ENCODE results near the gene LHCGR.

The LHCGR gene

GRCh38 chr2:48755473-48755872 is at the start of gene LHCGR:
LHCGR (minus strand) TSS chr2:48755724; CDS start chr2:48755671, 53 bp downstream.
- DNase-seq (ENCODE audit: low read depth) = no peak

- DNase-seq (ENCODE audit: low read depth) = no peak
Observed at GRCh38 chr2:48799601-48800000, 44.1 kb upstream of the LHCGR start.

- peak; percentile 21 for DNase-seq (ENCODE audit: low read depth)
Observed at GRCh38 chr2:48795065-48795464, 39.5 kb upstream of the LHCGR start.

- no peak for DNase-seq (ENCODE audit: low read depth)
Observed at GRCh38 chr2:48793671-48794070, 38.1 kb upstream of the LHCGR start.

- DNase-seq (ENCODE audit: low read depth) = no peak
Observed at GRCh38 chr2:48792030-48792429, 36.5 kb upstream of the LHCGR start.

GRCh38 chr2:48790407-48791170 is 35.1 kb upstream of the LHCGR start:
- no peak for DNase-seq (ENCODE audit: low read depth)

GRCh38 chr2:48787580-48787979 is 32.1 kb upstream of the LHCGR start:
- no peak for DNase-seq (ENCODE audit: low read depth)

GRCh38 chr2:48781366-48781765 is 25.8 kb upstream of the LHCGR start:
- DNase-seq (ENCODE audit: low read depth) = no peak

- no peak for DNase-seq (ENCODE audit: low read depth)
Observed at GRCh38 chr2:48779019-48779716, 23.6 kb upstream of the LHCGR start.

GRCh38 chr2:48774251-48774650 is 18.7 kb upstream of the LHCGR start:
- no peak for DNase-seq (ENCODE audit: low read depth)

- DNase-seq (ENCODE audit: low read depth) = no peak
Observed at GRCh38 chr2:48771241-48772014, 15.9 kb upstream of the LHCGR start.

- DNase-seq (ENCODE audit: low read depth) = no peak
Observed at GRCh38 chr2:48770181-48770580, 14.7 kb upstream of the LHCGR start.

GRCh38 chr2:48768669-48769068 is 13.1 kb upstream of the LHCGR start:
- no peak for DNase-seq (ENCODE audit: low read depth)

GRCh38 chr2:48767330-48767729 is 11.8 kb upstream of the LHCGR start:
- no peak for DNase-seq (ENCODE audit: low read depth)

GRCh38 chr2:48760826-48761225 is 5.3 kb upstream of the LHCGR start:
- DNase-seq (ENCODE audit: low read depth) = no peak

- no peak for DNase-seq (ENCODE audit: low read depth)
Observed at GRCh38 chr2:48759682-48760081, 4.2 kb upstream of the LHCGR start.

GRCh38 chr2:48756289-48756688 is 765 bp upstream of the LHCGR start:
- no peak for DNase-seq (ENCODE audit: low read depth)

- DNase-seq (ENCODE audit: low read depth) = no peak
Observed at GRCh38 chr2:48754874-48755273, 650 bp downstream of the LHCGR start.

GRCh38 chr2:48753228-48753627 is 2.3 kb downstream of the LHCGR start:
- DNase-seq (ENCODE audit: low read depth) = no peak

GRCh38 chr2:48750128-48750739 is 5.3 kb downstream of the LHCGR start:
- DNase-seq (ENCODE audit: low read depth) = no peak

- no peak for DNase-seq (ENCODE audit: low read depth)
Observed at GRCh38 chr2:48749291-48750127, 6.0 kb downstream of the LHCGR start.
